ENCODE measurements around the gene HPCAL1. TPM values are rescaled to one million over a fixed set of nuclear protein-coding genes. Genes with fewer than 3 reads are reported as not detected.

HPCAL1 gene
- polyA plus RNA-seq, 1 donor from 2014 or later: 63.4 TPM

- Histone ChIP-seq H3K9me3 (ENCODE audit: low read length) (no peaks in the 10 kb centered on the region), H3K79me2 (replicated peaks; ENCODE audit: insufficient read depth, low read length) (no peaks in the 10 kb centered on the region), H3K4me2 (ENCODE audit: low read length) (no peak overlapping the region), H3F3A (ENCODE audit: insufficient read depth, low read length, poor library complexity, severe bottlenecking) (no peaks in the 10 kb centered on the region), H4K20me1 (ENCODE audit: insufficient read depth) (no peaks in the 10 kb centered on the region), H3K4me3 (ENCODE audit: low read length) (no peak overlapping the region), H3K27me3 (ENCODE audit: insufficient read depth, low read depth, low read length) (no peaks in the 10 kb centered on the region), H2AFZ (ENCODE audit: low read depth, low read length) (no peak overlapping the region), H3K27ac (ENCODE audit: low read length) (no peak overlapping the region), H3K9ac (ENCODE audit: low read length) (no peak overlapping the region), H3K9me2 (ENCODE audit: insufficient read depth, low read length) (no peaks in the 10 kb centered on the region), H3K36me3 (ENCODE audit: insufficient read depth, low read length) (no peaks in the 10 kb centered on the region)
- TF ChIP-seq CTCF (IDR thresholded peaks at IDR 0.05; ENCODE audit: poor library complexity, severe bottlenecking): no peak
- TF ChIP-seq MXI1 (conservative IDR thresholded peaks at IDR 0.05; ENCODE audit: poor library complexity, severe bottlenecking): no peak
Observed at GRCh38 chr2:10281891-10282290, 20.8 kb upstream of the HPCAL1 start.

GRCh38 chr2:10282611-10283105, 20.0 kb upstream of the HPCAL1 start:
- no peaks in the 10 kb centered on the region for H4K20me1 ChIP-seq (ENCODE audit: insufficient read depth)
- no peak overlapping the region for H3K4me3 ChIP-seq (ENCODE audit: low read length)
- H2AFZ ChIP-seq (ENCODE audit: low read depth, low read length): no peak overlapping the region
- H3K79me2 ChIP-seq (replicated peaks; ENCODE audit: insufficient read depth, low read length): no peaks in the 10 kb centered on the region
- H3K4me2 ChIP-seq (ENCODE audit: low read length): no peak overlapping the region
- no peak overlapping the region for H3K27ac ChIP-seq (ENCODE audit: low read length)
- no peaks in the 10 kb centered on the region for H3K36me3 ChIP-seq (ENCODE audit: insufficient read depth, low read length)
- no peaks in the 10 kb centered on the region for H3K9me3 ChIP-seq (ENCODE audit: low read length)
- H3K9ac ChIP-seq (ENCODE audit: low read length): no peak overlapping the region
- H3K9me2 ChIP-seq (ENCODE audit: insufficient read depth, low read length): no peaks in the 10 kb centered on the region
- H3F3A ChIP-seq (ENCODE audit: insufficient read depth, low read length, poor library complexity, severe bottlenecking): no peaks in the 10 kb centered on the region
- TF ChIP-seq TAF1 (IDR thresholded peaks at IDR 0.05; ENCODE audit: low read depth): no peak
- TF ChIP-seq CTCF (IDR thresholded peaks at IDR 0.05; ENCODE audit: poor library complexity, severe bottlenecking): no peak
- no peak for TF ChIP-seq POLR2AphosphoS5 (IDR thresholded peaks at IDR 0.05)
- no peak for TF ChIP-seq SMC3 (conservative IDR thresholded peaks at IDR 0.05; ENCODE audit: poor library complexity)
- no peak for TF ChIP-seq RAD21 (conservative IDR thresholded peaks at IDR 0.05)
- no peak for TF ChIP-seq EP300 (conservative IDR thresholded peaks at IDR 0.05; ENCODE audit: poor library complexity, severe bottlenecking)
- TF ChIP-seq MXI1 (conservative IDR thresholded peaks at IDR 0.05; ENCODE audit: poor library complexity, severe bottlenecking): no peak
- no peak for TF ChIP-seq REST (IDR thresholded peaks at IDR 0.05; ENCODE audit: borderline replicate concordance)
- TF ChIP-seq EZH2 (IDR thresholded peaks at IDR 0.05; ENCODE audit: borderline replicate concordance, insufficient read depth, low read length, poor library complexity, severe bottlenecking): no peak
- H3K27me3 ChIP-seq (ENCODE audit: insufficient read depth, low read depth, low read length): no peaks in the 10 kb centered on the region
